Stimulated activated CD4-positive, alpha-beta T cell treated with anti-CD3 and anti-CD28 coated beads, Interleukin-4, amount 100 ng/mL, for 4 hours (primary cell): ENCODE results near the gene FOXD4L4.
"Not testable (repeated sequence)": the region's sequence is repeated elsewhere in the genome, so short reads cannot be mapped to it uniquely, and the experiment has no call there.

Experiments used
- DNase-seq, 2 experiments: peaks; one replicate each; pipeline ENCODE4 v3.0.0-alpha.2; 2020

The FOXD4L4 gene

DNA sequence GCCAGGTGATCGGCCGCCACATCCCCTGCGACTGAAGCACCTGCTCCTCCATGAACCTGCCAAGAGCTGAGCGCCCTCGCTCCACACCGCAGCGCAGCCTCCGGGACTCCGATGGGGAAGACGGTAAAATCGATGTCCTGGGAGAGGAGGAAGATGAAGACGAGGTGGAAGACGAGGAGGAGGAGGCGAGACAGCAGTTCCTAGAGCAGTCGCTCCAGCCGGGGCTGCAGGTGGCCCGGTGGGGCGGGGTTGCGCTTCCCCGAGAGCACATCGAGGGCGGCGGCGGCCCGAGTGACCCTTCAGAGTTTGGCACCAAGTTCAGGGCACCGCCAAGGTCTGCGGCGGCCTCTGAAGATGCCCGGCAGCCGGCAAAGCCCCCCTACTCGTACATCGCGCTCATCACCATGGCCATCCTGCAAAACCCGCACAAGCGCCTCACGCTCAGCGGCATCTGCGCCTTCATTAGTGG, at the start of gene FOXD4L4:
Gene FOXD4L4, plus strand, starts transcription at position 51 of the 469 bp plus-strand sequence. Its CDS starts 0 bp downstream, at position 51.
- not testable (repeated sequence) for DNase-seq

DNA sequence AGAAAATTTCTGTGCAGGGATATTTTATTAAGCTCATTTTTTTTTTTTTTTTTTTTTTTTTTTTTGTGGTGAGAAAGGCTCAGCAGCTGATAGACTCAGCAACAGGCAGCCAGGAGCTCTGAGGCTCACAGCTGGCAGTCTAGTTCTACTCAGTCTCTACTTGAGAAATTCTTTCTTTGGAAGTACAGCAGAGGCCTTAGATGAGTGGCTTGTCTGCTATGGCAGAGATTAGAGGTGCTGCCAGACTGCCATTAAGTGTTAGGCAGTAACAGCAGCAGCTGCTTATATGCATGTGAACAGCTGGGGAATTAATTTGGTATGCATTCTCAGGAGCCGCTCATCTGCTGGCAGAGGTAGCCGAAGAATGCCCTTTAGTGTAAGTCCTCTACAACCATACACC, 33.4 kb upstream of the FOXD4L4 start:
- not testable (repeated sequence) for DNase-seq

DNA sequence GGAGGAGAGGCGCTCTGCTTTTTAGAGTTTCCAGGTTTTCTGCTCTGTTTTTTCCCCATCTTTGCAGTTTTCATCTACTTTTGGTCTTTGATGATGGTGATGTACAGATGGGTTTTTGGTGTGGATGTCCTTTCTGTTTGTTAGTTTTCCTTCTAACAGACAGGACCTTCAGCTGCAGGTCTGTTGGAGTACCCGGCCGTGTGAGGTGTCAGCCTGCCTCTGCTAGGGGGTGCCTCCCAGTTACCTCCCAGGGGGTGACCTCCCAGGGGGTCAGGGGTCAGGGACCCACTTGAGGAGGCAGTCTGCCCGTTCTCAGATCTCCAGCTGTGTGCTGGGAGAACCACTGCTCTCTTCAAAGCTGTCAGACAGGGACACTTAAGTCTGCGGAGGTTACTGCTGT, 22.5 kb upstream of the FOXD4L4 start:
- not testable (repeated sequence) for DNase-seq

DNA sequence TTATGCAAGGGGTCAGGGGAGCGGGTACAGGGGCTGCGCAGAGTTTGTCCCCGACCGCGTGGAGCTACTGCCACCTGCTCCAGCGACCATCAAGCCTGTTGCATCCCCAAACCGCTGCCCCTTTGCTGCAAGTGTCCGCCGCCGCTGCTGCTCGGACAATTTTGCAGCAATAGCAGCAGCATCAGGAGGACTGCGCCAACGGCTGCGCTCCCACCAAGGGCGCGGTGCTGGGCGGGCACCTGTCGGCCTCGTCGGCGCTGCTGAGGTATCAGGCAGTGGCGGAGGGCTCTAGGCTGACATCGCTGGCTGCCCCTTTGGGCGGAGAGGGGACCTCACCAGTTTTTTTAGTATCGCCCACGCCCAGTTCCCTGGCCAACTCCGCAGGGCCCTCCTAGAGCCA, 1.2 kb downstream of the FOXD4L4 start:
- not testable (repeated sequence) for DNase-seq
